Kidney capillary endothelial cell (primary cell): ENCODE data around the gene KRT86.
A peak's percentile ranks its signal among the peaks of the same experiment; 100 is the strongest.
"Not testable (repeated sequence)": the region's sequence is repeated elsewhere in the genome, so short reads cannot be mapped to it uniquely, and the experiment has no call there.

ENCODE experiments used
- DNase-seq: peaks from one replicate; pipeline ENCODE4 v3.0.0-alpha.2; 2018; ENCODE audit warnings: low spot score

KRT86 gene

DNA sequence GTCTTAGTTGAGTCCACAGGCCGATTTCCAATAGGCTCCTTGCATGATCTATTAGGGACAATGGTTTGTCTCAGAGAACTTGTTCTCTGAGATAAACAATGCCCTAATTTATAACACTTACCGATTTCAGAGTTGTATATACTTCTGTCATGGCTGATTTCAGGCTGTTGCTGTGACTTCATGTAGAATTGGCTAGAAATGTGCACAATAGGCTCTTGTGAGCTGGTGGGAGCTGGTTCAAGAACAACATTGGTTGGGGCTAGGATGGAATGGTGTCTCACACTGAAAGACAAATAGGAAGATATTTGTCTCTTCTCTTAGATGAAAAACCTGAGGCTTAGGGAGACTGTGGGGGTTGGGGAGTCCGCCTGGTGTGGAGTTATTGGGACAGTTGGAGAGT lies 6.7 kb upstream of the KRT86 start:
- no peak for DNase-seq

DNA sequence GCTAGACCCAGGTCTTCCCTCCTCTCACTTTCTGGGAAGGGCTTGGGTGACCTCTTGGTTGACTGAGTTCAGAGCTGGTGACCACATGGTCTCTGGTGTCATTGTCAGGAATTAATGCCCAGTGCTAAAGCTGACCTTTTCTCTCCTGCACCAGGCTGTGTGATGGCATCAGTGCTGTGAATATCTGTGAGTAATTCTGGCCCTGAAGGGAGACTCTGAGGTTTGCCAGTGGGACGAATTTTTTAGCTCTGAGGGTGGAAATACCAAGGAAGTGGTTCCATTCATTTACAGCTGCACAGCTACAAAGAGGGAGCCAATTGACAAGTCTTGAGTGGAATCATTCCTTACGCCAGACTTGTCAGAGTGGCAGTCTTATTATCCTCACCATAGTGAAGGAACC lies 6.2 kb upstream of the KRT86 start:
- DNase-seq, result no peak

DNA sequence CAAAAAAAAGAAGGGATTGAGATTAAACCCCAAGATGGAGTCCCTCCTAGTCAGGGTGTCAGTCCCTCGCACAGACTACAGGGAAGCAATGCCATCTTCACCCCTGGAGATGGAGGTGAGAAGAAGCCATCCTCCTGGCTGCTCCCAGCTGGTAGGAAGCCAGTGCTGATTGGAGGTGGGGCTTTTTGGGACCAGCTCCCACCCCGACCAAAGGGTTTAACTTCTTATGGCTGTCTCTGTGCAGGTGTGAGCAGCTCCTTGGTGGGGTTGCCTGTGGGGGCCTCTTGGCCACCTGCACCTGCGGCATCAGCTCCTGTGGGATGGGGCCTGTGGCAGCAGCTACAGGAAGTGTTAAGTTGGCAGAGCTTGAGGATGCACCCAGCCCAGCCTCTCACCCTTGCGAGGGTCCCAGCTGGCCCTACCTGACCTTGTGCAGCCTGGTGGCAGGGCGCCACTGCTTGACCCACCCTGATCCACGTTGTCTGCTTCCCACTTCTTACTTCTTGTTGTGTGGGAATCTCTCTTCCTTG lies 3.8 kb upstream of the KRT86 start:
- DNase-seq, result no peak

DNA sequence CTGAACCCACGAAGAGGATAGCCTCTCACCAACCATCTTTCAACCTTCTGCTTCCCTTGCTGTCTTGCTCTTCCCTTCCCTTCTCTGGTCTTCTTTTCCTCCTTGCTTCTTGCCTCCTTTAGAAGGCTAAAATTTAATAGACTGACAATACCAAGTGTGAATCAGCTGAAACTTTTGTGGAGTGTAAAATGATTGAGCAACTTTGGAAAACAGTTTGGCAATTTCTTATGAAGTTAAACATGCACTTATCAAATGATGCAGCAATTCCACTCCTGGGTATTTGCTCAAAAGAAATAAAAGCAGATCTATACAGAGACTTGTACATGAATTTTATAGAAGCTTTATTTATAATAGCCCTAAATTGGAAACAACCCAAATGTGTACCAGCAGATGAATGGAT lies 3.3 kb upstream of the KRT86 start:
- no peak for DNase-seq

DNA sequence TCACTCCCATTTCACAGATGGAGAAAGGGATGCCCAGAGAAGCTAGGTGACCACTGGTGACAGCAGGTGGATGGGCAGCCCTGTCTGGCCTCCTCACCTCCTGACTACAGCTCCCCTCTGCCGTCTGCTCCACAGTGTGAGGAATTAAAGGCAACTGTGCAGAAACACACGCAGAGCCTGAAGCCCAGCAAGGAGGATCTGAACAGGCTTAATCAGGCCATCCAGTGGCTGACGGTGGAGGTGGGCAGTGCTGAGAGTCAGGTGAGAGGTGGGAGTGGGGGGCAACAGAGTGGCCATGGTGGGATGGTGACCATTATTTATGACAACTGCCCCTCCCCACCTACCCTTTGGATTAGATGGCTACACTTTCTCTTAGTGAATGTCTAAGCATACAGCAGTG lies 1.2 kb downstream of the KRT86 start:
- DNase-seq, result no peak

DNA sequence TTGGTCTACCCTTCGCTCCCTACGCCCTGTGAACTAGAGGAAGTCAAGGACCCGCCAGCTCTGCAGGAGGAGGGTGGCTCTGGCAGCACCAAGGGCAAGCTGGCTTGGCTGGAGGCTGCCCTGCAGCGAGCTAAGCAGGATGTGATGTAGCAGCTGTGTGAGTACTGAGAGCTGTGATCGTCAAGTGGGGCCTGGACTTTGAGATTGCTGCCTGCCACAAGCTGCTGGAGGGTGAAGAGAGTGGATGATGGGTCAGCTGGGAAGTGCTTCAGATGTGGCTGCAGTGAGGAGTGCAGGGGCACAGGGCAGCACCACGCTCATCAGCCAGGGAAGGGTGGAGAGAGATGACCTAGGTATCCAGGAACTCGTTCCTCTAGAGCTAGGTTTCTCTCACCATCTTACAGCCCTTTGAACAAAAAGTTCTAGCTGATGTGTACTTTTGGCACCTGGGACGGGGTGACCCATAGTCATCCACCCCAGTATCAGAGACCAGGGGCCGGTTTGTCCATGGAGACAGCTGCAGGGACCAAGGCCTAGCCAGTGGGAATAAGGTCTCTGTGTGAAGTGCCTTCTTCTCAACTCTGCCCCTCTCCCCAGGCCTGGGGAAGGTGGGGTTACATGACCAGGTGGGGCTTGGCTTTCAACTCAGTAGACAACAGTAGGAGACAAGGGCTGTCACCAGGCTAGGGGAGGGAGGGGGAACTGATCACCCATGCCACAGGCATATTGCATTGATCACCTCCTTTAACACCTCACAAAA lies 3.2 kb downstream of the KRT86 start:
- no peak for DNase-seq

DNA sequence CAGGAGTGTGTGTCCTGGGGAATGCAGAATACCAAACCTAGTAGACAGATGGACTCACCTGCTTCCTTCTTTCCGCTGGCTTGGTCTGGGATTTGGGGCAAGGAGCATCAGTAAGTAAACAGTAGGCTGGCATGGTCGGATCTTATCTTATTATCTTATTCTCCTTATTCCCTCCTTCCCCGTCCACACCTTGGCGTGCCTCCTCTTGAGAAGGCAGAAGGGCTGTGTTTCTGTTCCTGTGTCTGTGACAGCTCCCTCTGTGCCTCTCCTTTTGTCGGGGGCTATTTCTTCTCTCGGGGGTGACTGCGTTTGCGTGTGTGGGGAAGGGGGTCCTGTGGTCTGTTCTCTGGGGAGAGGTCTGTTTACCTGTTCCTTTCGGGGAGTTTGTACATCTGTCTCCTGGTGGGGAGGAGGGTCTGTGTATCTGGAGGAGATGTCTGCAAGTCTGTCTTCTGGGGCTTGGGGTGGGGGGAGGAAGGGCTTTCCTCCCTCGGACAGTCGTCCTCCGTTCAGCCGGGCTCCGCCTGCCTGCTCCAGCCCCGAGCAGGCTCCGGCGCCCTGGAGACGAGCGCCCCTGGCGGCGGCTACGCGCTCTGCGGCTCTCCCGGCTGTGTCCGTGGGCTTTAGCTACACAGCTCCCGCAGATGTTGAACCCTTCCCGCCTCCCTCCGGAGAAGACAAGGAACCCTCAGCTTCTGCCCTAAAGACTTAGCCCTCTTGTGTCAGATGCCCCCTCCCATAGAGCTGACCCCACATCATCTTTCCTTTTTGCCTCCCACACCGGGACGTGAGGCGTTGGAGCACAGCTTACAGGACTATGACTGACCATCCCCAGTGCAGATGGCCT lies 4.4 kb downstream of the KRT86 start:
- peak; percentile 65 for DNase-seq

DNA sequence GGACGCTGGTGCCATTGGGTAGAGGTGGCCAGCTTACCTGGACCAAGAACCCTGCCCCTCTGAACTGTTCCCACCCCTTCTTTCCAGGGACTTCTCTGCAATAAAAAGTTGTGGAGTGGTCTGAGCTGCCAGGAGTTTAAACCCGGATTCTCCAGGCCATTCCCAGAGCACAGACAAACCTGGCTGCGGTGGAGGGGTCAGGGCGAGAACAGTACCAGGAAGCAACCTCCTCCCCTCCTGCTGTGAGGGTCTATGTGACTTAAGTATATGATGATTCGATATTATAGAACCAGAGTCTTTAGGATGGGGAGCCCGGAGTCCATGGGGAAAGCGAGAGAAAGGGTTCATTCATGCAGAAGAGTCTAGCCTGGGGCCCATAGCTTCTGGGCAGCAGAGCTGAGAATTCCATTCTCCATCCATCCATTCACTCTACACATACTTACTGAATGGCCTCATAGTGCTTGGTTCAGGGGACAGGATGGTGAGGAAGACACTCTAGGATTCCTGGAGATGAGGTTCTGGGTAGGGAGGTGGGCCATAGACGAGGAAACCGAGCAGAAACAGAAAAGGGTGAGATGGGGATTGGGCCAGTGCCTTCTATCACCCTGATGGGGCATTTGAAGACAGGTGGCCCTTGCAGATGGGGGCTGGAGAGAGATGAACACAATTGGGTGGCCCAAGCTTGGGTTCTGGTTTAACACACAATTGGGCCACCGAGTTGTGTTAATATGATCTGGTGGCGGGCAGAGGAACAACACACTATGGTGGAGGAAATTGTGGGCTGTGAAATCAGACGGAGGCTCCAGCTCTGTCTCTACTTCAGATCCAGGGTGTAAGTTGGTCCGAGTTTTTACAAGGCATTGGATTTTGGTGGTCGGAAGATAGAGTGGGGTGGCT lies 5.2 kb downstream of the KRT86 start:
- DNase-seq, result no peak

DNA sequence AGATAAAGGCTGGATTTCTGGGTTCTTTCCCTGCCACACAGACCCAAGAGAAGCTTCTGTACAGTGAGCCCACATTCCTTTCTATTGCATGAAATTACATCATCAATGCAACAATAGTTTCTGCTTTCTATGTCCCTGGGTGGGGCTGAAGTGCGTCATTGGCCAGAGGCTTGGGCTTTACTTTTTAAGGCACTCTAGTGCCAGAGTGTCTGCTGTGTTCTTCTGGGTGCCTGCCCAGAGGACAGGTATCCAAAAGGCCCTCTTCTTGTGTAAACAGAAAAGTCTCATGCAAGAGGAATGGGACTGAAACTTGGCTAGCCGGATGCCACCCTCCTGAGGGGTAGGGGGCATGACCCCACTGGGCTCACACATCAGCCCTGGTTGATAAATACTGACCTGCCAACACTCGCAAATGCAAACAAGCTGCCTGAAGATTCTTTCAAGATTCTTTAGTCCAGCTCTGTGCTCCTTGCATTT lies 5.9 kb downstream of the KRT86 start:
- no peak for DNase-seq

DNA sequence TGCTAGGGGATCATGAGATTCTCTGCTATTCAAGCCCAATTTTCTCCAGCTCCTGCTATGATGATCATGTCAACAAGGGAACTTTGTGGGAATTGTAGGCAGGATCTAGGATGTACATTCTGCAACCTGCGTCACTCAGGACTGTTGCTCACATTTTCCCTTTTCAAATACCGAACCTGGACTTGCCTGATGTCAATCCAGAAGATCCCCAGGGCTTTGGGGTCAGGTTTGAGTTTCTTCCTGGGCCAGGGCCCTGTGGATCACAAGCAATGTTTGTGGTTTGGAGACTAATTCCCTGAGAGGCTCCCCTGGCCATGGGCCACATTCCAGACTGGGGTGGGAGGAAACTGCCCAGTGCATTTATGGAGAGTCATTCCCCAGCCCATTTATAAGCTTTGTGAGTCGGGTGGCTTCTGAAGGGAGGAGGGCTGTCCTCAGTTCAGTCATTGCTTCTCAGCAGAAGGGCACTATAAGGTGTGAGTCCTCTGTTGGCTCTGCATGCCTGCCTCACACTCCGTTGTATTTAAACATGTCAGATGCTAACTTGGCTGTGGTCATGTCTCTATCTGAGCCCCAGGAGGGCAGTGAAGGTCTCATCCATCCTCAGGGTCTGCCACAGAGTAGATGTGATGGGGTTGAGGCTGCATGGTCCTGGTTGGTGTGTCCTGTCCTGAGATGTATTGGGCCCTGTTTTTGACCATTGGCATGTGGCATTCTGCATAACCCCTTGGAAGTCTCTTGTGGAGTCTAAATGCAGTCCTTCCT lies 6.5 kb downstream of the KRT86 start:
- no peak for DNase-seq

DNA sequence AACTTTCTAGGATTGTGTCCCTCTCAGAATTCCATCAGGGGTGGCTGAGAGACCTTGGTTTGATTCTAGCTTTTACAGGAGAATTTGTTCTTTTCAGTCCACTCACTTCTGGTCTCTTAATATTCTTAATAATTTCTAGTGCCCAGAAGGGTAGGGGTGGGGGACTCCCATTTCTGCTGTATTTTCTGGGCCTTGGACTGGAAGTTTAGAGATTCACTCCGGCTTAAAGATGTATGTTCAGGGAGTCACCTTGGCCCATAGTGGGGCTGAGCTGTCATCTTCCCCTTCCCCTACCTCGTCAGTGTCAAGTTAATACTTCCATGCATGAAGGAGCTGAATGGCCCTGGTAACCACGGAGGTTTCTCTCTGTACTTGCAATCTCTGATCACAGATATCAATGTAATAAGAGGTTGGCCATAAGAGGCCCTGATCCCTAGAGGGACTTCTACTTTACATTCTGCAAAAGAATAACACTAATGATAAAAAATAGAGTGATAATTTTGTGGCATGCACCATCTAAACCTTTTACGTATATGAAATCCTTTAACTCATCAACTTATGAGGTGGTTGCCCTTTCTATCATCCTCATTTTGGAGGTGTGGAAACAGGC lies 10.2 kb downstream of the KRT86 start:
- no peak for DNase-seq

DNA sequence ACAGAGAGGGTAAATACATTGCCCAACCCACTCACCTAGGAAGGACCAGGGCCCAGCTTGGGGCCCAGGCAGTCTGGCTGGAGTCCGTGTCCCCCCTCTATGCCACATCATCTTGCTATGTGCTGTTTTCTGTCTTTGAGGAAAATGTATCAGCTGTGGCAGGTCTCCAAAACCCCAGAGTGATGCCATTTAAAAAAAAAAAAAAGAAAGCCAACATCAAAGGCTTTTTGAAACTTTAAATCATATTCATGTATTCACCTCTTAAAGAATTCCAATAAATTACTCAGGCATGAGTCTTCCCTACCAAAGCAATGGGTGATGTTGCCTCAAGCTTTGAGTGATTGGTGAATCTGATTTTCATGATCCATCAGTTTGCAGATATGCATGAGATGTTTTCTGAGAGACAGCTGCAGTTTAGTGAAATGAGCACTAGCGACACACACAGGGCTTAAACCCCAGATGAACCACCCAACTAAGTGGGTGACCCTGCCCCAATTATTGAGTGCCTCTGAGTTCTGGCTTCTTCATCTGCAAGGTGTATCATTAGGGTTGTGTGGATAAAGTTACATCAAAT lies 10.8 kb downstream of the KRT86 start:
- no peak for DNase-seq

DNA sequence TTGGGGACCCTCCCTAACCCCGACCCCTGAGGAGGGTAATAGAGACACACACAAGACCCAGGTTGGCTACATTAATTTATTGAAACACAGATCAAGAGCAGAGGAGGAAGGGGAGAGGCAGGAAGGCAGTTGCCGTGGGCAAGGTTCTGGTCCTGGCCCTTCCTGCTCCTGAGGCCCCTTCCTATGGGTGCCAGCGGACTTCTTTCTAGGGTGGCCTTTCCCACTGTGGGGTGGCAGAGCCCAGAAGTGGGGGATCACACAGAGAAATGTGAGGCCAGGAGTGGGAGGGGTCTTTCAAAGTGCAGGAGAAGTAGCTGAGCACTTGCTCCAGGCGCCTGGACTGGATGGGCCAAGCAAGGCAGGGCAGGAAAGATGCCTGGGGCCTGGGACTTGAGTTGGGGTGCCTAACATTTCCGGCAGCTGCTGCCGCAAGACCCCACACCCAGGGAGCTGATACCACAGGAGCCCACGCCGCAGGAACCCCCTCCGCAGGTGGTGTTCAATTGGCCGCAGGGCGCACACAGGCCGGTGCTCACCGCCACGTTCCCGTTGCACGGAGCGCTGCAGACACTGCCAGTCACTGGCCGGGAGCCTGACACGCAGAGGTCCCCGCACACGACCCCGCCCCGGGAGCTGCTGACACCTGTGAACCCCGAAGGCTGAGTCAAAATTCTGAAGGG lies 11.5 kb downstream of the KRT86 start:
- no peak for DNase-seq

DNA sequence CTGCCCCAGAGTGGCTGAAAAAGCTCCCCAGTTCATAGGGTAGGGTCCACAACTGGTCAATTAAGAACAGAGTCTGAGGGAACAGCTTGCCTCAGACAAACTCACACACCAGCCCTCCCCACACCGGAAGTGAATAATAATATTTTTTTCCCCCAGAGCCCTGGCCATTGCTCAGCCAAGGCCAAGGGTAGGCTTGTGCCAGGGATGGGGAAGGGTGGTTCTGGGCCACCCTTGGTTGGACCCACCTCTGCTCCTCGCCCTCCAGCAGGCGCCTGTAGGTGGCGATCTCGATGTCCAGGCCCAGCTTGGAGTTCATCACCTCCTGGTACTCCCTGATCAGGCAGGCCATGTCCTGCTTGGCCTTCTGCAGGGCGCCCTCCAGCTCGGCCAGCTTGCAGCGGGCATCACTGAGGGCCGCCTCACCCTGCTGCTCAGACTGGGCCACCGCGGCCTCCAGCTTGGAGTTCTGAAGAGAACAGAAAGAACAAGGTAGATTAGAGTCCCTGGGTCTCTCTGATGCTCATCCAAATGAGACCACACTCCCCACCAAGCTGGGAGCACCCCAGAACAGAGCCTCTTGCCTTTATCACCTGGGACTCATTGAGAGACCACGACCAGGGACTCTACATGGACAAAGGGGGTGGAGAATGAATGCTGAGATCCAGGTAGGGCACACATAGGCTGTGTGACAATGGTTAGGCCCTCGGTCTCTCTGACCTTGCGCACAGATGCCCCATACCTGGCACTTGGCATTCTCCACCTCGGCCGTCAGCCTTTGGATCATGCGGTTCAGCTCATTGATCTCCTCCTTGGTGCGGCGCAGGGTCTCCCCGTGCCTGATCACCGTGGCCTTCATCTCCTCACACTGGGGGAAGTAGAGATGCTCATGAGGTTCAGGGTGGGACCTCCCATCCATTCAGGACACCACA lies 12.7 kb downstream of the KRT86 start:
- DNase-seq, result not testable (repeated sequence)

DNA sequence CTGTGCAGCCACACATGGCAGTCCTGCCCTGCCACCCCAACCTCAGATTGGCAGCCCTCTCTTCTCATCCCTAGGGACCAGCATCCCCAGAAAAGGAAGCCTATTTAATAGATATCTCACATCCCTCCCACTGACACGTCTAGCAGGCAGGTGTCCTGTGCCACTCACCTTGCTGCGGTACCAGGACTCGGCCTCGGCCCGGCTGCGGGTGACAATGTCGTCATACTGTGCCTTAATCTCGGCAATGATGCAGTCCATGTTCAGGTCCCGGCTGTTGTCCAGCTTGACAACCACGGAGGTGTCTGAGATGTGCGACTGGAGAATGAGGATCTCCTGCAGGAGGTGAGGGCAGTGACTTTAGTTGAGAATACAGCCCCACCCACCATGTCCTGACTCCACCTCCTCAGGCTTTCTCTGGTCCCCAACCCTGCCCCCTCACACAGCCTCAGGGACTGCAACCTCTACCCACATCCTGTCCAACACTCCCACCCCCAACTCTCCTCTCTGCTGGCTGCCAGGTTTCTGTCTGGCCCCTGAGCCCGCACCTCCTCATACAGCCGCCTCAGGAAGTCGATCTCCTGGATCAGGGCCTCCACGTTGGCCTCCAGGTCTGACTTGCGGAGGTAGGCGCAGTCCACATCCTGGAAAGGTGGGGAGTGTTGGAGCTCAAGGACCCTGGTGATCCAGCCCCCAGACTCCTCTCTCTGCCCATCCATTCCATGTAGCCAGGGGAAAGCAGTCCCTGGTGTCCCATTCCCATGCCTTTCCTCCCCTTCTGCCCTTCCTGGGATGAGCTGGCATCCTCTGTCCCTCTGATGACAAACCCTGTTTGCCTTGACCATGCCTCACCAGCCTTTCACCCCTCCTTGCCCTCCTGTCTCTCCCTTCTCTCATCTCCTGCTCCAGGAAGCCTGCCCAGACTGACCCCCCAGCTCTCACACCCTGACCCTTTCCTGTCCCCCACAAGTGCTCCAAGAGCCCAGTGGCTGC lies 13.7 kb downstream of the KRT86 start:
- DNase-seq, result not testable (repeated sequence)

DNA sequence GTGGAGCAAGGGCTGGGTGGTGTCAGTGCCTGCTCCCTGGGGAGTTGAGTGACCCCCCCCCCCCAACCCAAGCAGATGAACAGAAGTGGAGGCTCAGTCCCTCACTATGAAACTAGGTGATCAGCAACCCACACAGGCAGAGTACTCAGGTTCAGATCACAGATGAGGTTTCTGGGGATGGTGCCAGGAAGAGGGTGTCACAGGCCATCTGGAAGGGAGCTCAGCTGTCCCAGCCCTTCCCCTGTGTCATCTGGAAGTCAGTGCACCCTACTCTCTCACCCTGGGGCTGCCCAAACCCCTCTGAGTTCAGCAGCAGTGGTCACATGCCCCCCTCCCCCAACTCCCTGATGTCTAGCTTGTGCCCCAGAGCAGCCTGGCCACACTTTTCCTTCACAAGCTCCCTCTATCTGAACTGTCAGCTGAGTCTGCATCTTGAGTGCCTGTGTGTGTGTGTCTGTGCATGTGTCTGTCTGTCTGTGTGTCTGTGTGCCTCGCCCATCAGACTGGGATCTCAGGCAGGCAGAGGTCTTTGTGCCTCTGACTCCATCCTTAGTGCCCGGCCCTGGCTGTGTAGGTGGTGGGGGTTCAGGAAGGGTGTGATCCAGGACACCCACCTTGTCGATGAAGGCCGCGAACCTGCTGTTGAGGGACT lies 16.2 kb downstream of the KRT86 start:
- DNase-seq, result not testable (repeated sequence)
